ENCODE measurements around the gene NARS2.

- TF ChIP-seq POLR2A (IDR thresholded peaks at IDR 0.05) (no peak), CTCF (IDR thresholded peaks at IDR 0.05) (no peak), POLR2AphosphoS5 (IDR thresholded peaks at IDR 0.05) (no peak)
Measured at GRCh38 chr11:78472905-78473304, 101.8 kb downstream of the NARS2 start.

Measured in breast epithelium (tissue), 3 donors.